ENCODE data around the gene CHMP4A. TPM values are rescaled to one million over a fixed set of nuclear protein-coding genes. Genes with fewer than 3 reads are reported as not detected.

Gene CHMP4A
- total RNA-seq, 1 experiment from 2014 or later: 88.6 TPM

GRCh38 chr14:24258548-24259265 is 45.4 kb upstream of the CHMP4A start:
- BruUV-seq (replicated peaks): TSS peak; percentile 21
- ChIA-PET POLR2A (interaction anchor here (0.5 to 4.0 kb wide), 16 partner anchors 12 to 144 kb away, joined by 3 to 24 read pairs (median 5); partner anchors contain the start of genes CHMP4A, DCAF11, NRL and RABGGTA), CTCF (interaction anchor here (1.1 to 32.3 kb wide), 5 partner anchors 12 to 178 kb away, joined by 3 to 457 read pairs (median 34); partner anchors contain the start of genes CIDEB, DHRS1, LTB4R2 and NOP9)

GRCh38 chr14:24258119-24258518 is 44.8 kb upstream of the CHMP4A start:
- ChIA-PET CTCF (interaction anchor here (1.1 to 32.3 kb wide), 4 partner anchors 16 to 178 kb away, joined by 3 to 457 read pairs (median 213); partner anchors contain the start of genes CIDEB, DHRS1, LTB4R2 and NOP9), POLR2A (interaction anchor here (0.5 to 4.0 kb wide), 10 partner anchors 9 to 143 kb away, joined by 3 to 24 read pairs (median 4); partner anchors contain the start of genes DCAF11, MDP1, NRL and RABGGTA)
- BruUV-seq (replicated peaks): no TSS peak
- Mint-ChIP-seq H3K4me3 (ENCODE audit: unreplicated experiment) (no peak overlapping the region), H3K9me3 (ENCODE audit: unreplicated experiment) (no peaks in the 10 kb centered on the region), H3K27me3 (ENCODE audit: insufficient read depth, unreplicated experiment) (no peaks in the 10 kb centered on the region), H3K4me1 (ENCODE audit: insufficient read depth, unreplicated experiment) (peaks cover 39% of the 10 kb centered on the region), H3K36me3 (ENCODE audit: insufficient read depth, unreplicated experiment) (peaks cover 27% of the 10 kb centered on the region), H3K27ac (ENCODE audit: low read depth, unreplicated experiment) (peak overlapping the region; percentile 97)
- TF ChIP-seq CTCF (IDR thresholded peaks at IDR 0.05; ENCODE audit: unreplicated experiment): no peak
- intact Hi-C loops (cut with micrococcal nuclease): no loop called here
- DNase-seq (ENCODE audit: unreplicated experiment): no peak

More at GRCh38 chr14:24258548-24259265, 45.4 kb upstream of the CHMP4A start:
- H3K36me3 Mint-ChIP-seq (ENCODE audit: insufficient read depth, unreplicated experiment): peaks cover 24% of the 10 kb centered on the region
- H3K27me3 Mint-ChIP-seq (ENCODE audit: insufficient read depth, unreplicated experiment): no peaks in the 10 kb centered on the region
- intact Hi-C loops (cut with micrococcal nuclease): no loop called here
- peak overlapping the region; percentile 57 for H3K4me3 Mint-ChIP-seq (ENCODE audit: unreplicated experiment)
- no peak for TF ChIP-seq CTCF (IDR thresholded peaks at IDR 0.05; ENCODE audit: unreplicated experiment)
- no peaks in the 10 kb centered on the region for H3K9me3 Mint-ChIP-seq (ENCODE audit: unreplicated experiment)
- H3K27ac Mint-ChIP-seq (ENCODE audit: low read depth, unreplicated experiment): peak overlapping the region; percentile 97
- no peak for DNase-seq (ENCODE audit: unreplicated experiment)
- H3K4me1 Mint-ChIP-seq (ENCODE audit: insufficient read depth, unreplicated experiment): peaks cover 40% of the 10 kb centered on the region

GRCh38 chr14:24256960-24257359 is 43.7 kb upstream of the CHMP4A start:
- Mint-ChIP-seq H3K9me3 (ENCODE audit: unreplicated experiment) (no peaks in the 10 kb centered on the region), H3K27me3 (ENCODE audit: insufficient read depth, unreplicated experiment) (no peaks in the 10 kb centered on the region), H3K4me1 (ENCODE audit: insufficient read depth, unreplicated experiment) (peaks cover 31% of the 10 kb centered on the region), H3K4me3 (ENCODE audit: unreplicated experiment) (no peak overlapping the region), H3K27ac (ENCODE audit: low read depth, unreplicated experiment) (peak overlapping the region; percentile 73), H3K36me3 (ENCODE audit: insufficient read depth, unreplicated experiment) (peaks cover 29% of the 10 kb centered on the region)
- DNase-seq (ENCODE audit: unreplicated experiment): no peak
- BruUV-seq (replicated peaks): no TSS peak
- intact Hi-C loops (cut with micrococcal nuclease): no loop called here
- TF ChIP-seq CTCF (IDR thresholded peaks at IDR 0.05; ENCODE audit: unreplicated experiment): no peak
- POLR2A ChIA-PET: interaction anchor here (0.8 to 4.0 kb wide), 8 partner anchors 10 to 41 kb away, joined by 3 to 22 read pairs (median 6); partner anchors contain the start of genes MDP1, RABGGTA and TINF2
- CTCF ChIA-PET: interaction anchor here (0.6 to 32.3 kb wide), 4 partner anchors 15 to 99 kb away, joined by 4 to 457 read pairs (median 213); partner anchors contain the start of genes CIDEB, DHRS1, LTB4R2 and NOP9
